K562 (cell line): Measurements from ENCODE around the gene GJC2. TPM values are rescaled to one million over a fixed set of nuclear protein-coding genes. Genes with fewer than 3 reads are reported as not detected.

ENCODE experiments used
- ARID3A ChIP-seq: IDR thresholded peaks from 2 replicates; pipeline ENCODE4 v1.6.1; 2012; ENCODE audit warnings: low read depth, low read length, improper control_type of control experiment, borderline replicate concordance
- ATF2 ChIP-seq: sonication (generic); formaldehyde crosslinking; IDR thresholded peaks from 2 replicates; pipeline ENCODE4 v1.8.1; 2022; ENCODE audit warnings: missing genetic modification reagents
- ESRRA ChIP-seq: fragments of 450-650 bp; IDR thresholded peaks from 2 replicates; pipeline ENCODE4 v1.6.1; 2014; ENCODE audit warnings: low read depth, mild to moderate bottlenecking, moderate library complexity, borderline replicate concordance
- ETV1 ChIP-seq: fragments of 450-650 bp; conservative IDR thresholded peaks from 2 replicates; pipeline ENCODE4 v1.6.1; 2016; ENCODE audit warnings: missing genetic modification characterization, control low read depth, low read depth, missing compliant biosample characterization
- HCFC1 ChIP-seq: IDR thresholded peaks from 2 replicates; pipeline ENCODE4 v1.6.1; 2012; ENCODE audit warnings: low read depth, low read length, improper control_type of control experiment
- MCM5 ChIP-seq: fragments of 450-650 bp; IDR thresholded peaks from 2 replicates; pipeline ENCODE4 v1.6.1; 2016; ENCODE audit warnings: low read depth
- PHF21A ChIP-seq: fragments of 450-650 bp; IDR thresholded peaks from 2 replicates; pipeline ENCODE4 v1.6.1; 2017; ENCODE audit warnings: low read depth, borderline replicate concordance
- PKNOX1 ChIP-seq: fragments of 450-650 bp; IDR thresholded peaks from 2 replicates; pipeline ENCODE4 v1.6.1; 2016
- TBL1XR1 ChIP-seq, 2 experiments: IDR thresholded peaks; 2 replicates each; pipeline ENCODE4 v1.6.1; 2012; ENCODE audit warnings: improper control_type of control experiment in 2 of 2, low read length in 2 of 2, mild to moderate bottlenecking in 1 of 2
- TCF7L2 ChIP-seq: fragments of 150-350 bp; IDR thresholded peaks from 2 replicates; pipeline ENCODE4 v1.6.1; 2016; ENCODE audit warnings: low read depth, mild to moderate bottlenecking, low read length, moderate library complexity
- ZBED1 ChIP-seq: IDR thresholded peaks from 2 replicates; pipeline ENCODE4 v1.6.1; 2014
- ZBTB2 ChIP-seq: fragments of 450-650 bp; IDR thresholded peaks from 2 replicates; pipeline ENCODE4 v1.6.1; 2016; ENCODE audit warnings: antibody characterized with exemption
- ZBTB5 ChIP-seq: fragments of 450-650 bp; IDR thresholded peaks from 2 replicates; pipeline ENCODE4 v1.6.1; 2017; ENCODE audit warnings: antibody characterized with exemption
- ZNF124 ChIP-seq: sonication (generic); formaldehyde crosslinking; IDR thresholded peaks from 2 replicates; pipeline ENCODE4 v1.8.1; 2022; ENCODE audit warnings: missing genetic modification reagents
- ZNF511 ChIP-seq: sonication (generic); formaldehyde crosslinking; IDR thresholded peaks from 2 replicates; pipeline ENCODE4 v1.8.0; 2022; ENCODE audit warnings: mild to moderate bottlenecking, missing genetic modification reagents
- polyA plus RNA-seq, 8 experiments: library from polyadenylated mRNA; depleted of rRNA in 4 of 8; stranded (reverse) in 5 of 8; unstranded in 3 of 8; fragments of >200 nt; fragmentation: Nextera tagmentation in 2 of 8; fragmentation: Illumina TruSeq in 1 of 8; extraction: Ambion mirVana in 2 of 8; extraction: Trizol in 1 of 8; gene quantifications; 2 replicates each; pipeline versions ENCODE4 v1.2.1 to v1.2.3, GENCODE V29; 2011 to 2014; ENCODE audit warnings: inconsistent platforms in 1 of 8, missing spikeins in 1 of 8
- total RNA-seq, 7 experiments: library from RNA; depleted of rRNA in 6 of 7; stranded (reverse); fragments of >200 nt in 6 of 7; fragmentation: Illumina TruSeq in 2 of 7; extraction: Trizol in 2 of 7; gene quantifications; 2 replicates each; pipeline versions ENCODE4 v1.2.1 to v1.2.3, GENCODE V29; 2011 to 2021; ENCODE audit warnings: low replicate concordance in 1 of 7

The GJC2 gene
- total and polyA plus RNA-seq, 9 of the 15 experiments (the other 6 are each of a cell fraction or from before 2014, with no cell fraction given) = 0.03 to 0.62 (median 0.11) TPM; not detected in 2

GRCh38 chr1:228141226-228142044, 8.3 kb upstream of the GJC2 start (continued):
- TF ChIP-seq ZBTB5 (no peak), HCFC1 (no peak), ARID3A (no peak), ZNF124 (CRISPR knock-in tag) (no peak), ZNF511 (CRISPR knock-in tag) (peak; percentile 78; the same call in 1 of the 2 replicates), ETV1 (tag) (no peak), PHF21A (no peak), ATF2 (CRISPR knock-in tag) (no peak), PKNOX1 (no peak), MCM5 (no peak), ESRRA (no peak), ZBED1 (no peak), TBL1XR1 (IDR thresholded peaks at IDR 0.05; ENCODE audit: low read length in 2 of 2) (peak in 1 of 2 experiments; percentile 27; a peak in 1 of 4 replicates), ZBTB2 (0 out of 2 replicates have a peak, but pooled peaks have one; percentile 25), TCF7L2 (no peak)
